Astrocyte of the cerebellum (primary cell): Measurements from ENCODE around the gene SLC31A2.

Experiments used
- DNase-seq: peaks from one replicate; pipeline ENCODE4 v3.0.0-alpha.2; 2011; ENCODE audit warnings: low read depth
- H3K4me3 ChIP-seq: 2 replicates; pipeline ENCODE4 v1.5.1; 2011; ENCODE audit warnings: mild to moderate bottlenecking, low read depth, low read length, moderate library complexity
- CTCF ChIP-seq: IDR thresholded peaks from 2 replicates; pipeline ENCODE4 v1.5.1; 2012; ENCODE audit warnings: low read length, low read depth, moderate library complexity, mild to moderate bottlenecking; ENCODE audit errors: missing control alignments
- in situ Hi-C: cut with HindIII; loops from 2 replicates; pipeline ENCODE4 v1.10.0; 2017; ENCODE audit warnings: low sequenced_read_pairs

Gene SLC31A2

GRCh38 chr9:113205861-113206260 is 55.1 kb downstream of the SLC31A2 start:
- no peak for TF ChIP-seq CTCF
- no peak overlapping the region for H3K4me3 ChIP-seq
- in situ Hi-C loops, result no loop called here
- no peak for DNase-seq

GRCh38 chr9:113210815-113211214 is 60.0 kb downstream of the SLC31A2 start:
- in situ Hi-C loops, result no loop called here
- no peak for TF ChIP-seq CTCF
- DNase-seq, result no peak
- no peak overlapping the region for H3K4me3 ChIP-seq
